KG1 (cell line): ENCODE data around the gene C2orf92.

Source experiments
- DNase-seq: peaks from one replicate; lab custom pipeline; 2025; lab: John Stamatoyannopoulos, UW

The C2orf92 gene

GRCh38 chr2:97745474-97746174, 76.1 kb downstream of the C2orf92 start:
- DNase-seq: no peak

DNA sequence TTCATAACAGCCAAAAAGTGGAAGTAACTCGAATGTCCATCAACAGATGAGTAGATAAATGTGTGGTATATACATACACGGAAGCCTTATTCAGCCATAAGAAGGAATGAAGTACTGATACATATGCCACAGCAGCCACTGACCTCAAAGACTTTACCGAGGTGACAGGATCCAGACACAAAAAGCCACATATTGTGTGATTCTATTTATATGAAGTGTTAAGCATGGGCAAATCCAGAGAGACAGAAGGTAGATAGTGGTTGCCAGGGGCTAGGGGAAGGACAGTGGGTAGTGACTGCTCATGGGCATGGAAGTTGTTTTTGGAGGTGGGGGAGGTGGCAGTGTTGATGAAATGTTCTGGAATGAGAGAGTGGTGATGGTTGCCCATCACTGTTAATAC, 77.8 kb downstream of the C2orf92 start:
- no peak for DNase-seq

DNA sequence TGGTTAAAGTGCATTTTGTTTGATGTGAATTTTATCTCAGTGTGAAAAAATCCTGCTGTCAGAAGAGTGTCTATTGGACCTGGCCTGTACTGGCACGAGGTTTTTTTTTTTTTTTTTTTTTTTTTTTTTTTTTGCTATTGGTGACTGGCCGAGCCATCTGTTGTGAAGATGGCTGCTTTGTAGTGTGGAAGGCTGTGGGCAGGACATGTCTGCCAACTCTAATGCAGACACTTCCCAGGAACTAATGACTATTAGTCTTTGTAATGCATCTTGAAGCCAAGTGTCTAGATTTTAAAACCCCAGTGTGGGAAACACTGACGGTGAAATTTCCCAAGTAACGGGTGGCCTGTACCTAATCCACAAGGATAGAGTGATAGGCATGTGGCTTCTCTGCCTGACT, 78.2 kb downstream of the C2orf92 start:
- DNase-seq: no peak

GRCh38 chr2:97749581-97749980, 80.1 kb downstream of the C2orf92 start:
- DNase-seq: no peak

DNA sequence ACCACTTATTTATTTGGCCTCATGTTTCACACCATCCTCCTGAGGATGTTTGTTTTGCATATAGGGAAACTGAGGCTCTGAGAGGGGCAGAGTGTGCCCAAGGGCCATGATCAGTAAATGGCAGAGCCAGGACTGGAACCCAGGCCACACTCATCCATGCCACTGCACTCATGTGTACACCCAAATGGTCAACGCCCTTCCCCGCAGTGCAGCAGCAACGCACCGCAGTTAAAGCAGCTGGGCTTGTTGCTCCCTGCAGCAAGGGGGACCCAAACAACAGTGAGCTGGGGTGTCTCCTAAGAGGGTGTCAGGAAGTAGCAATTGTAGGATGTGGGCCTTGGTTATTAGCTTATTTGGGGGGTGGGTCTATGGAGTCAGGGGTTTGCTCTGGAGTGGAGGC, 80.5 kb downstream of the C2orf92 start:
- DNase-seq: no peak

- no peak for DNase-seq
Measured at GRCh38 chr2:97751752-97752151, 82.2 kb downstream of the C2orf92 start.
